ENCODE measurements around the gene PI4K2B. TPM values are rescaled to one million over a fixed set of nuclear protein-coding genes. Genes with fewer than 3 reads are reported as not detected.

The PI4K2B gene
- total and polyA plus RNA-seq, 2 of the 13 experiments (the other 11 are each of a cell fraction or from before 2014, with no cell fraction given): 6.9 to 25.8 TPM

DNA sequence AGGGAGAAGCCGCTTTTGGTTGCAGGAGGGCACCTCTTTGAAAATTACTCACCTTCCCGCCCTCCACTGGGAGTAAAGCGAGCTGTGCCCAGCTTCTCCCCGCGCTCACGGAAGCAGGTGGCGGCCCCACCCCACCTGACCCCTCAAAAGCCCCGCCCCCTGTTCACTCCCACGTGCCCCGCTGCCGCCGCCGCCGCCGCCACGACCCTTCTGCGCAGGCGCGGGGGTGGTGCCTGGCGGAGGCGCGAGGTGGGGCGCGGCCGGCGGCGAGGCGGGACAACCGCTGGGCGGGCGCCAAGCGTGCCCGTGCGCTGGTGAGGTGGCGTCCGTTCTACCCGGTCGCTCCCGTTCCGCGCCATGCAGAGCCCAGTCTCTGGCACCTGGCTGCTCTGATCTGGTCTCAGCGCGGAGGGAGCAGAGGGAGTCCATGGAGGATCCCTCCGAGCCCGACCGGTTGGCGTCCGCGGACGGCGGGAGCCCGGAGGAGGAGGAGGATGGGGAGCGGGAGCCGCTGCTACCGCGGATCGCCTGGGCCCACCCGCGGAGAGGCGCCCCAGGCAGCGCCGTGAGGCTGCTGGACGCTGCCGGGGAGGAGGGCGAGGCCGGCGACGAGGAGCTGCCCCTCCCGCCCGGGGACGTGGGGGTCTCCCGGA is at the start of gene PI4K2B (continued):
- TF ChIP-seq, protein P1, sequence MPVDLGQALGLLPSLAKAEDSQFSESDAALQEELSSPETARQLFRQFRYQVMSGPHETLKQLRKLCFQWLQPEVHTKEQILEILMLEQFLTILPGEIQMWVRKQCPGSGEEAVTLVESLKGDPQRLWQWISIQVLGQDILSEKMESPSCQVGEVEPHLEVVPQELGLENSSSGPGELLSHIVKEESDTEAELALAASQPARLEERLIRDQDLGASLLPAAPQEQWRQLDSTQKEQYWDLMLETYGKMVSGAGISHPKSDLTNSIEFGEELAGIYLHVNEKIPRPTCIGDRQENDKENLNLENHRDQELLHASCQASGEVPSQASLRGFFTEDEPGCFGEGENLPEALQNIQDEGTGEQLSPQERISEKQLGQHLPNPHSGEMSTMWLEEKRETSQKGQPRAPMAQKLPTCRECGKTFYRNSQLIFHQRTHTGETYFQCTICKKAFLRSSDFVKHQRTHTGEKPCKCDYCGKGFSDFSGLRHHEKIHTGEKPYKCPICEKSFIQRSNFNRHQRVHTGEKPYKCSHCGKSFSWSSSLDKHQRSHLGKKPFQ (CRISPR knock-in tag; IDR thresholded peaks at IDR 0.05; ENCODE audit: insufficient replicate concordance): no peak
- TF ChIP-seq ZNF569 (CRISPR knock-in tag; IDR thresholded peaks at IDR 0.05; ENCODE audit: borderline replicate concordance): 0 out of 2 replicates have a peak, but pooled peaks have one; percentile 48
- TF ChIP-seq ZNF260 (CRISPR knock-in tag; IDR thresholded peaks at IDR 0.05; ENCODE audit: borderline replicate concordance, low read depth): no peak
- no peak for TF ChIP-seq SIX4 (CRISPR knock-in tag; IDR thresholded peaks at IDR 0.05)
- no peak for TF ChIP-seq MZF1 (CRISPR knock-in tag; IDR thresholded peaks at IDR 0.05; ENCODE audit: borderline replicate concordance)
- TF ChIP-seq ZNF510 (CRISPR knock-in tag; IDR thresholded peaks at IDR 0.05; ENCODE audit: low read depth): no peak
- TF ChIP-seq NR2C2 (CRISPR knock-in tag; IDR thresholded peaks at IDR 0.05; ENCODE audit: borderline replicate concordance): peak; percentile 66
- TF ChIP-seq ZFY (CRISPR knock-in tag; IDR thresholded peaks at IDR 0.05): peak; percentile 81
- TF ChIP-seq ZNF547 (CRISPR knock-in tag; IDR thresholded peaks at IDR 0.05): no peak
- peak; percentile 80 for TF ChIP-seq ZNF331 (CRISPR knock-in tag; IDR thresholded peaks at IDR 0.05)
- TF ChIP-seq, protein P2, sequence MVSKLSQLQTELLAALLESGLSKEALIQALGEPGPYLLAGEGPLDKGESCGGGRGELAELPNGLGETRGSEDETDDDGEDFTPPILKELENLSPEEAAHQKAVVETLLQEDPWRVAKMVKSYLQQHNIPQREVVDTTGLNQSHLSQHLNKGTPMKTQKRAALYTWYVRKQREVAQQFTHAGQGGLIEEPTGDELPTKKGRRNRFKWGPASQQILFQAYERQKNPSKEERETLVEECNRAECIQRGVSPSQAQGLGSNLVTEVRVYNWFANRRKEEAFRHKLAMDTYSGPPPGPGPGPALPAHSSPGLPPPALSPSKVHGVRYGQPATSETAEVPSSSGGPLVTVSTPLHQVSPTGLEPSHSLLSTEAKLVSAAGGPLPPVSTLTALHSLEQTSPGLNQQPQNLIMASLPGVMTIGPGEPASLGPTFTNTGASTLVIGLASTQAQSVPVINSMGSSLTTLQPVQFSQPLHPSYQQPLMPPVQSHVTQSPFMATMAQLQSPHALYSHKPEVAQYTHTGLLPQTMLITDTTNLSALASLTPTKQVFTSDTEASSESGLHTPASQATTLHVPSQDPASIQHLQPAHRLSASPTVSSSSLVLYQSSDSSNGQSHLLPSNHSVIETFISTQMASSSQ (IDR thresholded peaks at IDR 0.05; ENCODE audit: low read depth): no peak
- TF ChIP-seq, protein P2 (CRISPR knock-in tag; IDR thresholded peaks at IDR 0.05; ENCODE audit: borderline replicate concordance): 0 out of 2 replicates have a peak, but pooled peaks have one; percentile 44
- TF ChIP-seq SIX1 (CRISPR knock-in tag; IDR thresholded peaks at IDR 0.05; ENCODE audit: borderline replicate concordance): no peak
- TF ChIP-seq, protein P3, sequence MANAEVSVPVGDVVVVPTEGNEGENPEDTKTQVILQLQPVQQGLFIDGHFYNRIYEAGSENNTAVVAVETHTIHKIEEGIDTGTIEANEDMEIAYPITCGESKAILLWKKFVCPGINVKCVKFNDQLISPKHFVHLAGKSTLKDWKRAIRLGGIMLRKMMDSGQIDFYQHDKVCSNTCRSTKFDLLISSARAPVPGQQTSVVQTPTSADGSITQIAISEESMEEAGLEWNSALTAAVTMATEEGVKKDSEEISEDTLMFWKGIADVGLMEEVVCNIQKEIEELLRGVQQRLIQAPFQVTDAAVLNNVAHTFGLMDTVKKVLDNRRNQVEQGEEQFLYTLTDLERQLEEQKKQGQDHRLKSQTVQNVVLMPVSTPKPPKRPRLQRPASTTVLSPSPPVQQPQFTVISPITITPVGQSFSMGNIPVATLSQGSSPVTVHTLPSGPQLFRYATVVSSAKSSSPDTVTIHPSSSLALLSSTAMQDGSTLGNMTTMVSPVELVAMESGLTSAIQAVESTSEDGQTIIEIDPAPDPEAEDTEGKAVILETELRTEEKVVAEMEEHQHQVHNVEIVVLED (CRISPR knock-in tag; IDR thresholded peaks at IDR 0.05; ENCODE audit: borderline replicate concordance): 0 out of 2 replicates have a peak, but pooled peaks have one; percentile 30
- TF ChIP-seq, protein P4, sequence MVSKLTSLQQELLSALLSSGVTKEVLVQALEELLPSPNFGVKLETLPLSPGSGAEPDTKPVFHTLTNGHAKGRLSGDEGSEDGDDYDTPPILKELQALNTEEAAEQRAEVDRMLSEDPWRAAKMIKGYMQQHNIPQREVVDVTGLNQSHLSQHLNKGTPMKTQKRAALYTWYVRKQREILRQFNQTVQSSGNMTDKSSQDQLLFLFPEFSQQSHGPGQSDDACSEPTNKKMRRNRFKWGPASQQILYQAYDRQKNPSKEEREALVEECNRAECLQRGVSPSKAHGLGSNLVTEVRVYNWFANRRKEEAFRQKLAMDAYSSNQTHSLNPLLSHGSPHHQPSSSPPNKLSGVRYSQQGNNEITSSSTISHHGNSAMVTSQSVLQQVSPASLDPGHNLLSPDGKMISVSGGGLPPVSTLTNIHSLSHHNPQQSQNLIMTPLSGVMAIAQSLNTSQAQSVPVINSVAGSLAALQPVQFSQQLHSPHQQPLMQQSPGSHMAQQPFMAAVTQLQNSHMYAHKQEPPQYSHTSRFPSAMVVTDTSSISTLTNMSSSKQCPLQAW (CRISPR knock-in tag; IDR thresholded peaks at IDR 0.05): no peak
- 0 out of 2 replicates have a peak, but pooled peaks have one; percentile 18 for TF ChIP-seq ELF1 (CRISPR knock-in tag; IDR thresholded peaks at IDR 0.05)
- TF ChIP-seq STAG1 (CRISPR knock-in tag; IDR thresholded peaks at IDR 0.05): no peak
- TF ChIP-seq ZNF160 (CRISPR knock-in tag; IDR thresholded peaks at IDR 0.05): no peak
- TF ChIP-seq MTA1 (CRISPR knock-in tag; IDR thresholded peaks at IDR 0.05; ENCODE audit: borderline replicate concordance): peak; percentile 36; the same call in 1 of the 2 replicates
- peak; percentile 67; the same call in 1 of the 2 replicates for TF ChIP-seq SP5 (CRISPR knock-in tag; IDR thresholded peaks at IDR 0.05; ENCODE audit: borderline replicate concordance, low read depth)
- TF ChIP-seq ONECUT2 (CRISPR knock-in tag; IDR thresholded peaks at IDR 0.05): no peak

Measured in HepG2 (cell line).